Measurements from ENCODE around the gene CCDC13. TPM values are rescaled to one million over a fixed set of nuclear protein-coding genes. Genes with fewer than 3 reads are reported as not detected.

The CCDC13 gene
- total and polyA plus RNA-seq, 2 donors (not counting 1 experiment from before 2014, with no cell fraction given), result 0.41 to 0.66 TPM

DNA sequence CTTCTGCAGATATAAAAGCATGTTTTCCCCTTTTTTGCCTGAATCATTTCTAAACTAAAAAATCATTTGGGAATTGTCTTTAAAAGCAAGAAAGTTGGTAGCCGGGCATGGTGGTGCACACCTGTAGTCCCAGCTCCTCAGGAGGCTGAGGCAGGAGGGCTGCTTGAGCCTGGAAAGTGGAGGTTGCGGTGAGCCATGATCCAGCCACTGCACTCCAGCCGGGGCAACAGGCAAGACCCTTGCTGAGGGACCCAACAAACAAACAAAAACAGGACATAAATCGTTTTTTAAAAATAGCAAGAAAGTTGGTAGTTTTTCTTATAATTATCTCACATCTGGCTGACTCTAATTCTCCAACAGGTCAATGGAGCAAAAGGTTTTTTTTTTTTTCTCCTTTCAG lies 28.7 kb upstream of the CCDC13 start:
- Histone ChIP-seq H3K9me3 (ENCODE audit: control insufficient read depth, insufficient read depth, low read depth, low read length) (no peaks in the 10 kb centered on the region), H3K4me2 (ENCODE audit: extremely low read depth, insufficient read depth, low read length) (no peak overlapping the region), H3K4me3 (replicated peaks in 1 of 4; ENCODE audit: control extremely low read depth in 1 of 4, insufficient read depth in 1 of 4, low read depth in 3 of 4, low read length in 4 of 4) (peak overlapping the region in 1 of 4 experiments; percentile 86), H3K27me3 (ENCODE audit: control insufficient read depth, insufficient read depth, low read length) (no peaks in the 10 kb centered on the region), H3K27ac (ENCODE audit: insufficient read depth, low read length) (no peak overlapping the region), H2AFZ (ENCODE audit: low read length) (no peak overlapping the region), H3K9ac (ENCODE audit: insufficient read depth, low read length) (no peak overlapping the region), H3K4me1 (ENCODE audit: control insufficient read depth, extremely low read depth, insufficient read depth, low read length) (no peaks in the 10 kb centered on the region), H3K36me3 (ENCODE audit: control insufficient read depth, insufficient read depth, low read length) (no peaks in the 10 kb centered on the region), H3K79me2 (ENCODE audit: control insufficient read depth, insufficient read depth, low read length) (peaks cover 34% of the 10 kb centered on the region), H4K20me1 (ENCODE audit: control insufficient read depth, extremely low read depth, insufficient read depth, low read length) (no peaks in the 10 kb centered on the region)
- DNase-seq (ENCODE audit: low read depth in 2 of 2), result no peak
- TF ChIP-seq, protein P1, sequence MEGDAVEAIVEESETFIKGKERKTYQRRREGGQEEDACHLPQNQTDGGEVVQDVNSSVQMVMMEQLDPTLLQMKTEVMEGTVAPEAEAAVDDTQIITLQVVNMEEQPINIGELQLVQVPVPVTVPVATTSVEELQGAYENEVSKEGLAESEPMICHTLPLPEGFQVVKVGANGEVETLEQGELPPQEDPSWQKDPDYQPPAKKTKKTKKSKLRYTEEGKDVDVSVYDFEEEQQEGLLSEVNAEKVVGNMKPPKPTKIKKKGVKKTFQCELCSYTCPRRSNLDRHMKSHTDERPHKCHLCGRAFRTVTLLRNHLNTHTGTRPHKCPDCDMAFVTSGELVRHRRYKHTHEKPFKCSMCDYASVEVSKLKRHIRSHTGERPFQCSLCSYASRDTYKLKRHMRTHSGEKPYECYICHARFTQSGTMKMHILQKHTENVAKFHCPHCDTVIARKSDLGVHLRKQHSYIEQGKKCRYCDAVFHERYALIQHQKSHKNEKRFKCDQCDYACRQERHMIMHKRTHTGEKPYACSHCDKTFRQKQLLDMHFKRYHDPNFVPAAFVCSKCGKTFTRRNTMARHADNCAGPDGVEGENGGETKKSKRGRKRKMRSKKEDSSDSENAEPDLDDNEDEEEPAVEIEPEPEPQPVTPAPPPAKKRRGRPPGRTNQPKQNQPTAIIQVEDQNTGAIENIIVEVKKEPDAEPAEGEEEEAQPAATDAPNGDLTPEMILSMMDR (conservative IDR thresholded peaks at IDR 0.05 in 1 of 2, IDR thresholded peaks at IDR 0.05 in 1 of 2; ENCODE audit: low read depth in 1 of 2, low read length in 2 of 2), result no peak
- no peak for TF ChIP-seq EZH2 (IDR thresholded peaks at IDR 0.05; ENCODE audit: low read length, missing control alignments)

DNA sequence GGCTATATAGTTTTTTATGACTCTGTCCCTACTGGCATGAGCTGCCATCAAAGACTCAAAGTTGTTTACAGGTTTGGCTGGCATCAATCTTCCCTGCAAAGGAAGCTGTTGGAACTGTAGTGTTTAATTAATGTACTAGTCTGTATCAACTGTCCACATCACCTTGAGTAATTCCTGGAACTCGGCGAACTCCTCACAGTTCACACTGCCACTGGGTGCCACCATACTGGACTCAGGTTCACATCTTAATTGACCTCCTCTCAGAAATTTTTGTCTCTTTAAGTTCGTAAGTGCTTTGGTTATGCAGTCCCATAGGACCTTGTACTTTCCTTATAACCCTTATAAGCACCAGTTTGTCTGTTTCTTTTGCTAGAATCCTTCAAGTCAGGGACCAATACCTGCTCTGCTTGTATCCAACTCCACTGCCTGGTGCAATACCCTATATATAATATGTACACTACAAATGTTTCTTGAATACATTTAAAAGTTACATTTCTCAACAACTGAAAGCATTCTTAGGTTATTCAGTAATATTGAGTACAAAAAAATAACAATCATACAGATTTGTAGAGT lies 28.1 kb upstream of the CCDC13 start:
- no peaks in the 10 kb centered on the region for H4K20me1 ChIP-seq (ENCODE audit: control insufficient read depth, extremely low read depth, insufficient read depth, low read length)
- no peaks in the 10 kb centered on the region for H3K27me3 ChIP-seq (ENCODE audit: control insufficient read depth, insufficient read depth, low read length)
- no peak overlapping the region for H3K27ac ChIP-seq (ENCODE audit: insufficient read depth, low read length)
- TF ChIP-seq EZH2 (IDR thresholded peaks at IDR 0.05; ENCODE audit: low read length, missing control alignments), result no peak
- TF ChIP-seq, protein P1 (conservative IDR thresholded peaks at IDR 0.05 in 1 of 2, IDR thresholded peaks at IDR 0.05 in 1 of 2; ENCODE audit: low read depth in 1 of 2, low read length in 2 of 2), result no peak
- H3K36me3 ChIP-seq (ENCODE audit: control insufficient read depth, insufficient read depth, low read length), result no peaks in the 10 kb centered on the region
- H3K9me3 ChIP-seq (ENCODE audit: control insufficient read depth, insufficient read depth, low read depth, low read length), result no peaks in the 10 kb centered on the region
- H3K9ac ChIP-seq (ENCODE audit: insufficient read depth, low read length), result no peak overlapping the region
- peaks cover 37% of the 10 kb centered on the region for H3K79me2 ChIP-seq (ENCODE audit: control insufficient read depth, insufficient read depth, low read length)
- no peaks in the 10 kb centered on the region for H3K4me1 ChIP-seq (ENCODE audit: control insufficient read depth, extremely low read depth, insufficient read depth, low read length)
- H3K4me3 ChIP-seq (replicated peaks in 1 of 4; ENCODE audit: control extremely low read depth in 1 of 4, insufficient read depth in 1 of 4, low read depth in 3 of 4, low read length in 4 of 4), result no peak overlapping the region
- DNase-seq (ENCODE audit: low read depth in 2 of 2), result no peak
- H2AFZ ChIP-seq (ENCODE audit: low read length), result no peak overlapping the region
- H3K4me2 ChIP-seq (ENCODE audit: extremely low read depth, insufficient read depth, low read length), result no peak overlapping the region

DNA sequence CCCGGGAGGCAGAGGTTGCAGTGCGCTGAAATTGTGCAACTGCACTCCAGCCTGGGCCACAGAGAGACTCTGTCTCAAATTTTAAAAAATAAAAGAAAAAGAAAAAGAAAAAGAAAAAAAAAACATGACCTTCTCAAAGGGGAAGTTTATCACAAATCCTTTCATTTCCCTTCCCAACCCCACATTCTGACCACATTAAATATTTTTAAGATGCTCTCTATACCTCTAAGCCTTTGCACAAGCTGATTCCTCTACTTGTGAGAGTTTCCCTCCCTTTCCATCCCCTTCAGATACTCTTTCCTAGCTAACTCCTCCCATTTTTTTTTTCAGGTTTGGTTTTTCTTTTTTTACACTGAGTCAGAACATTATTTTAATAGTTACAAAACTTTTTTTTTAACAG lies 27.2 kb upstream of the CCDC13 start:
- no peaks in the 10 kb centered on the region for H3K9me3 ChIP-seq (ENCODE audit: control insufficient read depth, insufficient read depth, low read depth, low read length)
- H3K27ac ChIP-seq (ENCODE audit: insufficient read depth, low read length), result no peak overlapping the region
- H3K9ac ChIP-seq (ENCODE audit: insufficient read depth, low read length), result no peak overlapping the region
- H4K20me1 ChIP-seq (ENCODE audit: control insufficient read depth, extremely low read depth, insufficient read depth, low read length), result no peaks in the 10 kb centered on the region
- H3K27me3 ChIP-seq (ENCODE audit: control insufficient read depth, insufficient read depth, low read length), result no peaks in the 10 kb centered on the region
- H3K4me3 ChIP-seq (replicated peaks in 1 of 4; ENCODE audit: control extremely low read depth in 1 of 4, insufficient read depth in 1 of 4, low read depth in 3 of 4, low read length in 4 of 4), result no peak overlapping the region
- H3K4me1 ChIP-seq (ENCODE audit: control insufficient read depth, extremely low read depth, insufficient read depth, low read length), result no peaks in the 10 kb centered on the region
- DNase-seq (ENCODE audit: low read depth in 2 of 2), result no peak
- no peaks in the 10 kb centered on the region for H3K36me3 ChIP-seq (ENCODE audit: control insufficient read depth, insufficient read depth, low read length)
- H3K4me2 ChIP-seq (ENCODE audit: extremely low read depth, insufficient read depth, low read length), result no peak overlapping the region
- H3K79me2 ChIP-seq (ENCODE audit: control insufficient read depth, insufficient read depth, low read length), result peaks cover 44% of the 10 kb centered on the region
- H2AFZ ChIP-seq (ENCODE audit: low read length), result no peak overlapping the region
- TF ChIP-seq EZH2 (IDR thresholded peaks at IDR 0.05; ENCODE audit: low read length, missing control alignments), result no peak
- TF ChIP-seq, protein P1 (conservative IDR thresholded peaks at IDR 0.05 in 1 of 2, IDR thresholded peaks at IDR 0.05 in 1 of 2; ENCODE audit: low read depth in 1 of 2, low read length in 2 of 2), result no peak
